Ramos (cell line): ENCODE data around the gene MARCHF2.
"Not testable (repeated sequence)": the region's sequence is repeated elsewhere in the genome, so short reads cannot be mapped to it uniquely, and the experiment has no call there.

Experiments used
- in situ Hi-C: fragments of 300-500 bp; cut with MboI; formaldehyde crosslinking; loops from one replicate; pipeline ENCODE4 v1.14.3; 2022; ENCODE audit warnings: low sequenced_read_pairs; ENCODE audit not compliant: unreplicated experiment

MARCHF2 gene

DNA sequence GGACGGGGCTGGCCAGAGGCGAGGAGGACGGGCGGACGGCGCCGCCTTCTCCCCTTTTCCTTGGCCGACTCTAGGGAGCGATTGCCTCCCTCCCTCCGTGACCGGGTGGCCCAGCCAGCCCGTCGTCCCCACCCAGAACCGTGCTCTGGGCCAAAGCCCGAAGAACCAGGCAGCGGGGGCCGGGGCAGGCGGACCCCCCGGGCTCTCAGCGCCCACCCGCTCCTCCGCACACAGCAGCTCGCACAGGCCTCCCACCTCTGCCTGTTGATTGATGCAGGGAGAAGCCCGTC, 9.3 kb upstream of the MARCHF2 start:
- in situ Hi-C loops, result no loop called here

DNA sequence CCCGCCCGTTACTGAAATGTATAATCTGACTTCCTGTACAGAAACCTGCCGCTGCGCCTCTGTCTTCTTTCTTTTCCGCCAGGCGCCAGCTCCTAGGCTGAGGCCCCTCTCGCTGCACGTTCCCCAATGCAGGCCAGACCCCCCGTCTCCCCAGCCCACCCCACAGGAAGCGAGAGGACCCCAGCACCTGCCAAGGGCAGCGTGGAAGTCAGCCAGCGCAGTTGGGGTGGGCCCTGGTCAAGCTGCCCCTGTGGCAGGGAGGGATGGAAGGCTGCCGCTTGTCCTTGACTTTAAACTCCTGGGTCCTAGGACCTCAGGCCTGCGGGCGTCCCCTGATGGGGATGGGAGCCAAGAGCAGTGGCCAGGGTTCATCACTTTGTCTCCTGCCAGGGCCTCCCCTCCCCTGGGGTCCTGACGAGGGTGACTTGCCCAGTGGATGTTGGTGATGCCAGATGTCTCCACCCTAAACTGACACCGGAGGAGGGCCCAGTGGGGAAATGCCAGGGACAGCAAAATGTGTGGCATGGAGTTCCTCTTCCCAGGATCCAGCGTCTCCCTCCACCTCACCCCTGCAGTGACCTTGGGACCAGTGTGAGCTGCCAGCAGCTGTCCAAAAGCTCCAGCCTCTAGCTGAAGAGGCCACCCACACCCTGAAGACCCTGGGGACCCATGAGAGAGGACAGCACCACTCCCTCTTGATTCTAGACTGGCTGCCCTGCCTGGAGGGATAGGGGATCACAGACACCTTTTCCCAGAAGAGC, 8.5 kb upstream of the MARCHF2 start:
- in situ Hi-C loops, result no loop called here

DNA sequence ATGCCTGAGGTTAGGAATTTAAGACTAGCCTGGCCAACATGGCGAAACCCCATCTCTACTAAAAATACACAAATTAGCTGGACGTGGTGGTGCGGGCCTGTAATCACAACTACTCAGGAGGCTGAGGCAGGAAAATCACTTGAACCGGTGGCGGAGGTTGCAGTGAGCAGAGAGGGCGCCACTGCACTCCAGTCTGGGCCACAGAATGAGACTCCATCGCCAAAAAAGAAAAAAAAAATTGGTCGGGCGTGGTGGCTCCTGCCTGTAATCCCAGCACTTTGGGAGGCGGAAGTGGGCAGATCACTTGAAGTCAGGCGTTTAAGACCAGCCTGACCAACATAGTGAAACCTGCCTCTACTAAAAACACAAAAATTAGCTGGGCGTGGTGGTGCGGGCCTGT, 2.4 kb upstream of the MARCHF2 start:
- in situ Hi-C loops, result not testable (repeated sequence)

DNA sequence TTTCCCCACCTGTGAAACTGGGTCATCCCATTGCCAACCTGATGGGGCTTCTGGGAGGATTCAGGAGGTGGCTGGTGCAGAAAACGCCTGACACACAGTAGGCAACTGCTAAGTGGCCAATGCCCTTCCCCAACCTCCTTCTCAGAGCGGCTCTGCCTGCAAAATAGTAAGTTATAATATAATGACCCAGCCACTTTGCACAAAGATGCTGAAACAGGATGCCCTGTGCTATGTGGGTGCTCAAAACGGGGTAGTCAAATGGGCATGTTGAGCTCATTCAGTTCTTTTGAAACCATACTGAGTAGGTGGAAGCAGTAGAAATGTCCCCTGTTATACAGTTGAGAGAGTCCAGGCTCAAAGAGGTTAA, 507 bp downstream of the MARCHF2 start:
- in situ Hi-C loops, result no loop called here

- in situ Hi-C loops, result no loop called here
Measured at GRCh38 chr19:8416796-8417195, 3.7 kb downstream of the MARCHF2 start.

GRCh38 chr19:8421484-8422461, 8.7 kb downstream of the MARCHF2 start:
- in situ Hi-C loops, result no loop called here

- in situ Hi-C loops, result no loop called here
Measured at GRCh38 chr19:8423817-8424223, 10.7 kb downstream of the MARCHF2 start.

- in situ Hi-C loops, result not testable (repeated sequence)
Measured at GRCh38 chr19:8425331-8425730, 12.2 kb downstream of the MARCHF2 start.

GRCh38 chr19:8426283-8426682, 13.2 kb downstream of the MARCHF2 start:
- in situ Hi-C loops, result no loop called here

DNA sequence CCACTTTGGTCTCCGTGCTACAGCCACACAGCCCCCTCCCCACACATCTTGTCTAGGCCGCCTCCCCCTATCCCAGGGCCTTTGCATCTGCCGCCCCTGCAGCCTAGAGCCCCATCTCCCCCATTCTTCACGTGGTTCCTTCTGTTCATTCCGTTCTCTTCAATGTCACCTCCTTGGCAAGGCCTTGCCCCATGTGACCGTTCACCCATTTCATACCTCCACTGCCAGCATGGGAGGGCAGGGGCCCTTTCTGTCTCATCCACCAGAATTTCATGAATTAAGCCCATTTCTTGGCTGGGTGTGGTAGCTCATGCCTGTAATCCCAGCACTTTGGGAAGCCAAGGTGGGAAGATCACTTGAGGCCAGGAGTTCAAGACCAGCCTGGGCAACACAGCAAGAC, 15.9 kb downstream of the MARCHF2 start:
- in situ Hi-C loops, result no loop called here

DNA sequence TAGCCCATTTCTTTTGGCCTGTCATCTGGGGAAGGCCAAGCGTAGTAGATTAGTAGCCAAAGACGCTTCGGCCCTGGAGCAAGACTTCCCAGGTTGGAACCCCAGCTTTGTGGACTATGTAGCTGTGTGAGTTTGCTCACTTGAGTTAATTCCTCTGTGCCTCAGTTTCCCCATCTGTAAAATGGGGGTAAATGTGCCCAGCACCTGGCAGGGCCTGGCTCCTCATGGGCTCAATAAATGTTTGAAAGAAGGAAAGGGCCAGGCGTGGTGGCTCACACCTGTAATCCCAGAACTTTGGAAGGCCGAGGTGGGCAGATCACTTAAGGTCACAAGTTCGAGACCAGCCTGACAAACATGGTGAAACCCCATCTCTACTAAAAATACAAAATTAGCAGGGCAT, 16.7 kb downstream of the MARCHF2 start:
- in situ Hi-C loops, result no loop called here

GRCh38 chr19:8430650-8431049, 17.5 kb downstream of the MARCHF2 start:
- in situ Hi-C loops, result no loop called here

- in situ Hi-C loops, result no loop called here
Measured at GRCh38 chr19:8438236-8438635, 25.1 kb downstream of the MARCHF2 start.

DNA sequence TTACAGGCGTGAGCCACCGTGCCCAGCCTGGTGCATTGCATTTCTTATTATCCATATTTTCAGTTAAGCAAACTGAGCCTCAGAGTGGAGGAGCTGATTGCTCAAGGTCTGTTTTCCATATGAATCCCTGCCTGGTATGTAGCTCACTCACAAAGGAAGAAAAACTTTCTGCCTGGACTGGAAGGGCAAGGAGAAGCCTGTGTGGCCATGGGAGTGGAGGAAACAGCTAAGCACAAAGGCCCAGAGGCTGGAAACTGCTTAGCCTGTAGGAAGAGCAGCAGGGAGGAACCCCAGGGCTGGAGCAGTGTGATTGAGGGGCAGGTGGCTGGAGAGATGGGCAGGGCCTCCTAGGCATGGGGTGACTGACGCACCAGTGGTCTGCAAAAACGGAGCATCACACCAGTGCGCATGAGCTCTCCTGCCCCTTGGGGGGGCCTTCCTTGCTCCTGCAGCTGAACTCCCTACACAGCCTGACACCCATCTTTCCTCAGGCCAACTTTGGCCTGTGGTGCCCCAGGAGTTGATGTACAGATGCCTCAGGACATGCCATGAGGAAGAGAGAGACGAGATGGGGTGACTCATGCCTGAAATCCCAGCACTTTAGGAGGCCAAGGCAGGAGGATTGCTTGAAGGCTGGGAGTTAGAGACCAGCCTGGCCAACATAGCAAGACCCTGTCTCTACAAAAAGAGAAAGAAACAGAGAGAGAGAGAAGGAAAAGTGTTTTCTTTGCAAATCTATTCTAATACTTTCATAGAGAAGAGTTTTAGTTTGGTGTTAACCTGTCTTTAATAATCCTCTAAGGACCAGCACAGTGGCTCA, 28.8 kb downstream of the MARCHF2 start:
- in situ Hi-C loops, result no loop called here

DNA sequence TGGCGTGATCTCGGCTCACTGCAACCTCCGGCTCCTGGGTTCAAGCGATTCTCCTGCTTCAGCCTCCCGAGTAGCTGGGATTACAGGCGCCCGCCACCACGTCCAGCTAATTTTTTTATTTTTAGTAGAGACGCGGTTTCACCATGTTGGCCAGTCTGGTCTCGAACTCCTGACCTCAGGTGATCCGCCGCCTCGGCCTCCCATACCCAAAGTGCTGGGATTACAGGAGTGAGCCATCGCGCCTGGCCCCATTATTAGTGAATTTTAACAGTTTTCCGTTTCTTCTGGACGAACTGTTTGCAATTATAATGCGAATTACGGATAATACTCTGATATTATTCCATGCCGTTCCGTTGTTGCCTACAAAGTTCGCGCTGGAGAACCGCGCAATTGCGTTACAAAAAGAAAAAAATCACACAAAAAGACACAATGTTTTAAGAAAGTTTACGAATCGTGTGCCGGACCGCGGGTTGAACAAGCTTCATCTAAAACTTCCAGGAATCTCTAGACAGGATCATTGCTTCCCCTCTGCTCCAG, 31.1 kb downstream of the MARCHF2 start:
- in situ Hi-C loops, result not testable (repeated sequence)

GRCh38 chr19:8444677-8445487, 31.8 kb downstream of the MARCHF2 start, which contains the start of gene HNRNPM:
Gene HNRNPM, plus strand, starts transcription at chr19:8444975. Its CDS starts 24 bp downstream, at chr19:8444999.
- in situ Hi-C loops, result no loop called here

- in situ Hi-C loops, result no loop called here
Measured at GRCh38 chr19:8445488-8446001, 32.4 kb downstream of the MARCHF2 start.

GRCh38 chr19:8446061-8446709, 33.1 kb downstream of the MARCHF2 start:
- in situ Hi-C loops, result no loop called here

DNA sequence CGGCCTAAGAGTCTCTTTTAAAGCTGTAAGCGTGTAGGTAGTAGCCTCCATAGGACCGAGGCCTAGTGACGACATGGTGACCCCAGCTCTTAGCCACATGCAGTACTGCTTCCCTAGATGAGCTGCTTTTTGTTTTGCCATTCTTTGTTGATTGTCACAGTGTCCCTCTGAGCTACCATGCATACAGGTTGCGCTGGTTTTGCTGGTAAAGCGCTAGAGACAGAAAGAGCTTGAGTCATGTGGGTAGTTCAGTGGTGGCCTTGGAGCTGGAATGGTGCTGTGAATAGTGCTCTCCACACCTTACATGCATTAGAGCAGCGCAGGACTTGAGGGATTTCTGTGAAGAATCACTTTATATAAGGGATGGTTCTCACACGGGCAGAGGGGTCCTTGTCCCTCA, 36.7 kb downstream of the MARCHF2 start:
- in situ Hi-C loops, result no loop called here
